HG02973 (cell line): ENCODE results near the gene PTPRN2.

Experiments used
- ATAC-seq: cut with Tn5 transposase; IDR thresholded peaks from one replicate; pipeline ENCODE4 v1.9.1; 2021; ENCODE audit warnings: moderate library complexity; ENCODE audit not compliant: unreplicated experiment

Gene PTPRN2

DNA sequence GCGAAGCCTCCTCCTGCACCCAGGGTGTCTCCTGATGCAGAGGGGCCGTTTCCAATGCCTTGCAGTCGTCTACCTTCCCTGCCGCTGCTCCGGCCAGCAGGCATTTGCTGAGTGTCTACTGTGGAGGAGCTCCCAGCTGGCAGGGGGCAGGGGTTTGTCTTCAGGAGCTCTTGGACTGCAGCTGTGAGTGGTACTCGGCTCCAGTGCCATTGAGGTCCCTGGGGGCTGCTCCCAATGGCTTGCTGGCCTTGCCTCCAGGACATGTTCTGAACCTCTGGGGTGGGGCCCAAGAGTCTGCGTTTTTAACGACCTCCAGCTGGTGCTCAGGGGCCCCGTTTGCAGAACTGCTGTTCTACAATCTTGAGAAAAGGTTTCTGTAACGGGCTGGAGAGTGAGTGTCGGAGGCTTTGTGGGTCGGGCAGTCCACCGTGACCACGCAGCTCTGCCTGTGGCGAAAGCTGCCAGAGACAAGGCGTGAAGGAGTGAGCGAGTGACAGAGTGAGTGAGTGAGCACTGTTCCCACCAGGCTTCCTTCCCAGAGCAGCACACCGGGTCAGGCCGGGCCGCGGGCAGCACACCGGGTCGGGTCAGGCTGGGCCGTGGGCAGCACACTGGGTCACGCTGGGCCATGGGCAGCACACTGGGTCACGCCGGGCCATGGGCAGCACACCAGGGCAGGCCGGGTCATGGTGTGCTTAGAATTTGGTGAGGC lies 520.2 kb downstream of the PTPRN2 start:
- ATAC-seq = no peak

DNA sequence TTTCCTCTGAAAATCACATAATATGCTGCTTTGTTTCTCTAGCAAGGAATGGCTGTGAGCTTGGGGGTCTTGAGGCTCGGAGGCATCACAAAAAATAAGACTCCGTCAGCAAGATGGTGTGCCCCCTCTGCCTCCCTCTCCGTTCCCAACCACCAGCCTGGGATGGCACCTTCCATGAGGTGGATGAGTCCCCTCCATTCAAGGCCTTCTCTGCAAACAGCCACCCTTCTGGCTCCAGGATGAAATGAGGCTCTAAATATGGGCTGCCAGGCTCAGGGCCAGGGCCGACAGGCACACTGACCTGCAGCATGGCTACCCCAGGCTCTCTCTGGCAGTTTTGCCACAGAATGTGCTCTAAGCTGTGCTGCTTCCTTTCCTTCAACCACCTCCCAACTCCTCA lies 521.5 kb downstream of the PTPRN2 start:
- ATAC-seq = no peak

DNA sequence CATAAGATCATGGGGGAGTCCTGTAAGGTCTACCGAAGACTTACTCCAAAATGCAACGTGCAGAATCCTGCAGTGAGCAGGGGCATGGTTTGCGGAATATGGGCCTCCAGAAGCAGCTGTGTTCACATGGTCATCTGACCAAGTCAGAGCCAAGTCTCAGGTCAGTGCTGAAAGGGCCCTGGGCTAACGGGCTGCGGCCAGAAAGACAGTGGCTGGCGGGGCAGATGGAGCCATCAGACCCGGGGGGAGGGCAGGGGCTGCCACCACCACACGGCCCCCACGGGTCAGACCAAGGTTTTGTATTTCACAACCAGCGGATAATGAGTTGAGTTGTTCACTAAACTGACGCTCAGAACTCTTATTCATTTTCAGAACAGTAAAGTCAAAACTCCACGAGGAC lies 522.3 kb downstream of the PTPRN2 start:
- no peak for ATAC-seq

DNA sequence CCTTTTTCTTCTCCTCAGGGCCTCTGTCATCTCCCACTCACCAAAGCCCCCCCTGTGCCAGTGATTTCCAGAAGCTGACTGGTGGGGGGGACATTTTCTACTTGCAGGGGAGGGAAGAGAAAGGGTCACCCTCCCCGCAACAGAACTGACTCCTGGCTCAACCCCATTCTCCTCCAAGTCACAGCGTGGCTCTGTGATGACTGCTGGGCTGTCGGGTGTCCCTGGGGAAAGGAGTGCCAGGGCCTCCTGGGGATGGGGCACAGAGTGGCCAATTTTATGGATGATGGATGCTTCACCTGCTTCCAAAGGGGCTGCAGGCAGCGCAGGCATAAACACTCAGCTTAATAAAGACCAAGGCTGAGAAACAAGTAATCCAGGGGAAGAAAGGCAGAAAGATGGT lies 523.0 kb downstream of the PTPRN2 start:
- no peak for ATAC-seq

DNA sequence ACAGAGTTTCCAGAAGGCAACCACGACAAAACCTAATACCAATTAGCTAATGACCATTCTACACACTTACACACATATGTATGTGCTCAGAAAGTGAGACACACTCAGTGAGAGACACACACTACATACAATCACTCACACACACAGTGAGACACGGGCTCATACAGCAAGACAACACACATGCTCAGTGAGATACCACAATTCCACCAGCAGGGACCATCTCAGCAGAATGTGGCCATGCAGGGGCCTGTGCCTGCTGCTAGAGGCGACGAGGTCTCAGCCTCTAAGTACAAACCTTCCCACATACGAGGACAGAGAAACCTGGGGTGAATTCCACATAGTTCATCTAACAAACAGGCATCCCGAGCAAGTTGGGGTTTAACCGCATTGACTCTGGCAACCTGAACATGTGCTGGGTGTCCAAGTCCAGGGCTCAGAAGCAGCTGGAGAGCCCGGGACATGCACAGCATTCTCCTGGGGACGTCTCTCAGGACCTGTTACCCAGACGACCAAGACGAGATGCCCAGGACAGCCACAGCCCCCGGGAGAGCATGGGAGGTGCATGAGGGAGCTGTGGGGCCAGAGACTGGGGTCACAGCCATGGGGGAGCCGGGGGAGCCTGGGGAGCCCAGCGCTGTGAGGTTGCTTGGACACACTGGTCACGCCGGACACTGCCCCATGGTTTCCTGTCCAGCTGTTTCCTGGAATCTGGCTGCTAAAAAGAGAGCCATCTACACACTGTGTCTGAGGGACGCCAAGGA lies 523.6 kb downstream of the PTPRN2 start:
- no peak for ATAC-seq

DNA sequence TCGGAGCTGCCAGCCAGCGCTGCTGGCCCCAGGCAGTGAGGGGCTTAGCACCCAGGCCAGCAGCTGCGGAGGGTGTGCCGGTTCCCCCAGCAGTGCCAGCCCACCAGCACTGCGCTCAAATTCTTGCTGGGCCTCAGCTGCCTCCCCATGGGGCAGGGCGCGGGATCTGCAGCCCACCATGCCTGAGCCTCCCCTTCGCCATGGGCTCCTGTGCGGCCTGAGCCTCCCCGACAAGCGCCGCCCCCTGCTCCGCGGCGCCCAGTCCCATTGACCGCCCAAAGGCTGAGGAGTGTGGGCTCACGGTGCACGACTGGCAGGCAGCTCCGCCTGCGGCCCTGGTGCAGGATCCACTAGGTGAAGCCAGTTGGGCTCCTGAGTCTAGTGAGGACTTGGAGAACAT lies 525.0 kb downstream of the PTPRN2 start:
- no peak for ATAC-seq

DNA sequence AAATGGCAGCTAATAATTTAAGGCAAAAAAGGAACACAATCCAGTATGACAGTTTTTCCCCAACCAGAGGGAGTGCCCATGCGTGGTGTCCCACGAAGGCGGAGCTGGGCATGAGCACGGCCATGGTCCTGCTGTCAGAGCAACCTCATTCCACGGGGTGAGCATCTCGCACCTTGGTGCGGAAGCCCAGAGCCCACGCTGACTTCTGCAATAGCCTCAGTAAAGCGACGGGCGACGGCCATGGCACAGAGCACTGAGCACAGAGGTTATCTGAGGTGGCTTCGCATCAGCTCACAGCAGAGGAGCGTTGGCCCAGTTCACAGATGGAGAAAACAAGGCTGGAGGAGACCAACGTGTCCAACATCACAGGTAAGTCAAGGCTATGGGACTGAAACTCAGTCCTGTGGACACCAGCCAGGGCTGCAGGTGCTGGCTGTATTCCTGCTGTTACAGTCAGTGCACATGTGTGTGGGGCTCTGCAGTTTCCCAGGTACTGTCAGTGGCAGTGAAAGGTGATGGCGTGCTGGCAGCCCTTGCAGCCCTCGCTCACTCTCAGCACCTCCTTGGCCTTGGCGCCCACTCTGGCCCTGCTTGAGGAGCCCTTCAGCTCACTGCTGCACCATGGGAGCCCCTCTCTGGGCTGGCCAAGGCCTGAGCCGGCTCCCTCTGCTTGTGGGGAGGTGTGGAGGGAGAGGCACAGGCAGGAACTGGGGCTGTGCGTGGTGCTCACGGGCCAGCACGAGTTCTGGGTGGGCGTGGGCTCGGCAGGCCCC lies 525.6 kb downstream of the PTPRN2 start:
- ATAC-seq = no peak

DNA sequence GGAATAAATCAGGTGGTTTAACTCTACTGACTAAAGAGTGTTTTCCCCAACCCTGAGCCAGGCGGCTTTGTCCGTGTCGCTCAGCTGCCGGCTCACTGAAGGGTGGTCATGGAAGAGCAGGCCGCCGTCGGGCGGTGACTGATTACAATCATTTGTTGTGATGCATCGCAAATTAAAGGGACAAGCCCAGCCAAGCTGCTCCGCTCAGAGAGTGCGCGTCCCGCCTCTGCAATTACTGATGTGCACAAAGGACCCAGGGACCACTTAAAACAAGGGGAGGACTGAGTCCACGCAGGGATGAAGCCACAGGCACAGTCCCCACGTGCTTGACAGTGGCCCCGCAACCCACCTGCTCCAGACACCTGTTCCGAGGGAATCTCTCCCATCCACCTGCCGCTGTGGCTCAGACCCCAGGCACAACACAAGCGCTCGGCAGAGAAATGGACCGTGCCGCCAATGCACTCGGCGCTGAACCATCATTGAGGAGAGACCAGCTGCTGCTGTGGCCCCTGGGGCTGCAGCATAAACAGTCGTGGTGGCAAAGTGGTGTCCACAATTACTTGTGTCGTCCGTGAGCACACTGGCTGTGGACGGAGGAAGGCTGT lies 526.5 kb downstream of the PTPRN2 start:
- no peak for ATAC-seq

DNA sequence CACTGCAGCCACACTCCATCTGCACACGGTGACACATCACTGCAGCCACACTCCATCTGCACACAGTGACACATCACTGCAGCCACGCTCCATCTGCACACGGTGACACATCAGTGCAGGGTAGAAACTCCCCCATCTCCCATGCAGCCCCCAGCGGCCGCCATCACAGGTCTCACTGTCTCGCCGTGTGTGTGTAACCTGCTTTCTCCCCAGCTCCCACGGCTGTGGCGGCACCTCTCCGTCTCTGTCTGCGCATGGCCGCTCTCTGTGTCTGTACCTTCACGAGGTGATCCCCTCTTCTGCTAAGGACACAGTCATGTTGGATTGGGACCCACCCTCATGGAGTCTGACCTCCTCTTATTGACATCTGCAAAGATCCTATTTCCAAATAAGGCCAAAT lies 527.4 kb downstream of the PTPRN2 start:
- ATAC-seq = no peak

DNA sequence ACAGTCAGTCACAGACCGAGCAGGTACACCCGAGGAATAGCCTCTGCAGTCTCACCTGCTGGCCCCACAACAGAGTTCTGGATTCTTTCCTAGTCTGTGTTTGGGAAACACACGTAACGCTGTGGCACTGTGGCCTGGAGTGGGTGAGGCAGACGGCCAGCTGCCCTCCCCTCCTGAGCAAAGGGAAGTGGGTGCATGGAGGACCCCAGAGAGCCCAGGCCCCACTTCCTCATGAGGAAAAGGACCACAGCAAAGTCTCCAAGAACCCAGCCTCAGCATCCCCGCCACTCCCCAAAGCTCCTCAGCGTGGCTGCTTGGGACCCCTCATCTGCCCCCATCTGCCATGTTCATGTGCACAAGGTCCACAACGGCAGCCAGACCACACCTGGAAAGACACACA lies 530.2 kb downstream of the PTPRN2 start:
- ATAC-seq = no peak

DNA sequence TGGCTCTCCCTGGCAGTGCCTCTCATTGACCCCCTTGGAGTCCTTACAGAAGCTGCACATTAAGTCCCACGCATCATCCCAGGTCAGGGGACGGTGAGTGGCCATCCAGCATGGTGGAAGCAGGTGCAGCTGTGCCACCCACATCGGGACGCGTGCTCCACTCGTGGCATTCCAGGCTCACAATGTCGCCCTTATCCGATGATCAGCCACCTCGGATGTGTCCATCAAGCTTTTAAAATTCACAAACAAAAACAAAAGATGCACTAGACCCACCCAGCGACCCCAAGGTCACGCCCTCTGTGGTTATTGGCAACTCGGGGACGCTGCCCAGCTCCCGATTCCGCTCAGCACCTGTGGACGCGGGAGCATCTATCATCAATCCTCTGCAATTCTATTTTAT lies 530.9 kb downstream of the PTPRN2 start:
- no peak for ATAC-seq

DNA sequence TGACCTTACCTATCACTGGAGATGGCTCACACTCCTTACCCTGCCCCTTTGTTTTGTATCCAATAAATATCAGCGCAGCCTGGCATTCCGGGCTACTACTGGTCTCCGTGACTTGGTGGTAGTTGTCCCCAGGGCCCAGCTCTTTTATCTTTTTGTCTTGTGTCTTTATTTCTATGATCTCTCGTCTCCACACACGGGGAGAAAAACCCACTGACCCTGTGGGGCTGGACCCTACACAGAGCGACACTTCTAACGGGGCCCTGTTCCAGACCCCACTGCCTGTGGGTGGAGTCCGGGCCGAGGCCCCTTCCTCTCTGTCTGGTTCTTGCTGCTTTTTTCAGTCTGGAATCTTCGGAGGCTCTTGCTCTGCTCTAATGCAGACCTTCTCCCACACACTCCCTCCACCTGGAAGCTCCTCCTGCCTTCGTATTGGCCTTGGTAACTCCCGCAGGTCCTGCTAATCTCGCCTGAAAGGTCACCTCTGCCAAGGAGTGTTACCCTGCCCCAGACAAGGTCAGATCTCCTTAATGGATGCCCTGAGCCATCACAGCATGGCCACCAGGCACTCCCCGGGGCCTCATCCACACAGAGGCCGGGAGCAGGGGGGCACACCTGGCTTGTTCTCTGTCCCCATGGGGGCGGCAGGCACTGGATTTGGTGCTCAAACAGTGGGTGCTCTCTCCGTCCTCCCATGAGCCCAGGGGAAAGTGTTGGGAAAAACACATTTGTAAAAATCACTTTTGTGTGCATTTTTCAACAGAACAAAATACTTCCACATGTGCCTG lies 531.7 kb downstream of the PTPRN2 start:
- no peak for ATAC-seq

DNA sequence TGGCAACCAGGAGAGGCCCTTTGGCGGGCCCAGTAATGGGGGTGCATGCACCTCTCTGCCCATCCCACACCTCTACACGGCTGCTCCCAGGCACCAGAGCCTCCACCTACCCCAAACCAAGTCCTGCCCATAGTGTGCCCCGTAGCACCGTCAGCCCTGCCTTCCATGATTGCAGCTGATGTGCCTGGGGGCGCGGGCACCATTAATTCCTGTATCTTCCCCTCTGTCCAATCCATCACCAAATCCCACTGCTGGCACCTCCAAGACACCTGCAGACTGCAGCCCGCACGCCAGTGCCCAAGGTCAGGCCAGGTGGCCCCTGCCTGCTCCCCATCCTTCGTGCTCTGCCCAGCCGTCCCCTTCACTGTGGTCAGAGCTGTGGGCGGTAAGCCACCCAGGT lies 533.0 kb downstream of the PTPRN2 start:
- ATAC-seq = no peak

DNA sequence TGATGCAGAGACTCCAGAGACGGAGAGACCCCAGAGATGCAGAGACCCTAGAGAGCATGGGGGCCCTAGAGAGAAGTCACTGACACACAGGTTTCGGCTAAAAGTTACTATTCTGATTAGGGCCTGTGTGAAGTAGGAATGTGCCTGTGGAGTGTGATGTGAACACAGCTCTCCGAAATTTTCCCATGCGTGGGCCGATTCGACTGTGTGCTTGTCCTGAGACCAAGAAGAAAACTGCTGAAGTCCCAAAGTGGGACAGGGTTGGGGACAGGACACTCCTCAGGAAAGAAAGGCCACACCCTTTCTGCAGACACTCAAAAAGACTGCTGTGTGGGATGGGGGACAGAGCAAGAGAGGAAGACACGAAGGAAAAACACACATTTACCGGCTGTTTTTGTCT lies 533.5 kb downstream of the PTPRN2 start:
- ATAC-seq = no peak

DNA sequence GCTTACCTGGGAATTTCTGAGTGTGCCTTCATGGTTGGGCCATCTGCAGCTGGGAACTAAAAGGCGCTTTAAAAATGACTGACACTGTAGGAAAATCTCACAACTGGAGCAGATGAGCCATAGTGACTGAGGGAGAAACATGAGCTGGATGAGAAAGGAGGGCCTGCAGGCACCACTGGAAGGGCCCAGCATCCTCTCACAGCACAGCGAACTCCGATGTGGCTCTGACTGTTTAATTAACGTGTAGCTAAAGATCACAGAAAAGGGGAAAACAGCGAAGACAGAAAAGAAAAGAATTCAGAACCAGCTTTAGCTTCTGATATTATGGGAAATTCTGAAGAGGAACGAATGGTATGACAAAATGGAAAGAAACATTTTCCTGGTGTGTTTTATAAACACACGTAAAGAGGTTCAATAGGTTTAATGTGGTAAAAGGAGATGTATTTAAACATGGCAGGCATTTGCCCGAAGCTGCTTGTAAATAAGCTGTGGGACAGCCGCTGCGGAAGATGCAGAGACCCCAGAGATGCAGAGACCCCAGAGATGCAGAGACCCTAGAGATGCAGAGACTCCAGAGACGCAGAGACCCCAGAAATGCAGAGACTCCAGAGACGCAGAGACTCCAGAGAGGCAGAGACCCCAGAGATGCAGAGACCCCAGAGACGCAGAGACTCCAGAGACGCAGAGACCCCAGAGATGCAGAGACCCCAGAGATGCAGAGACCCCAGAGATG lies 534.3 kb downstream of the PTPRN2 start:
- ATAC-seq = no peak

DNA sequence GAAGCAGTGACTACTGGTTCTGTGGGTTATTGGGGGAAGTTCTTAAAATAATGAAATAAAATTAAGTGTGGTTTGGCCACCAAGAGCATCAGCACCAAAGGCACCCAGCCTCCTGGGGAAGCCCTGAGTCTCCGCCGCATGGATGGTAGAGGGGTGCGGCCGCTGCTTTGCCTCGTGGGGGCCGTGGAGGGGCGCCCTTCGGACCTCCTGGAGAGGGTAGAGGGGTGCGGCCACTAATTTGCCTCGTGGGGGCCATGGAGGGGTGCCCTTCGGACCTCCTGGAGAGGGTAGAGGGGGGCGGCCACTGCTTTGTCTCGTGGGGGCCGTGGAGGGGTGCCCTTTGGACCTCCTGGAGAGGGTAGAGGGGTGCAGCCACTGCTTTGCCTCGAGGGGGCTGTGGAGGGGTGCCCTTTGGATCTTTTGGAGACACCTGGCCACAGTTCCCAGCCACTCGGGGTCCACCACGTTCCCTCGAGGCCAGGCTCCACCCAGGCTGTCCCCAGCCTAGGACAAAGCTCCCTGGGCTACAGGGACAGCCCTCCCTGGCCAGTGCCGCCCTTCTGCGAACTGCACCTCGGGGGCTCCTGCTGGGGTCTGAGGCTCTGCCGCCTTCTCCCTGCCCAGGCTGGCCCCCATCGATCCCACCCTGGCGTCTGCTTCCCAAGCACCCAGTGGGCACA lies 535.1 kb downstream of the PTPRN2 start:
- ATAC-seq = no peak

DNA sequence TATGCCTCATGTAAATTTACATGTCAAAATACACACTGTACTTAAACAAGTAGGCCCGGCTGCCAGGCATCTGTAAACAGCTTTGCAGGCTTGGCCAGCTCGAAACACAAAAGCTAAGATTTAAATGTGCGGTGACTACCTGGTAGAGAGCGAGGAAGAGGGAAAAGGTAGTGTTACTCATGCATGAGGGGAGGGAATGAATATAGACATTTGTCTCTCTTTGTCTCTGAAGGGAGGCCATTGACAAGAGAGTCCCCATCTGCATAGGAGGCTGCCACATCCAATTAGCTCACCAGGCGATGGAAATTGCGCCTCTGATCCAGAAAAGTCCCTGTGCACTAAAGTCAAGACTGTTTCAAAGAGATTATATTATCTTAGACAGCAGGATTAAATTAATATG lies 535.8 kb downstream of the PTPRN2 start:
- no peak for ATAC-seq

DNA sequence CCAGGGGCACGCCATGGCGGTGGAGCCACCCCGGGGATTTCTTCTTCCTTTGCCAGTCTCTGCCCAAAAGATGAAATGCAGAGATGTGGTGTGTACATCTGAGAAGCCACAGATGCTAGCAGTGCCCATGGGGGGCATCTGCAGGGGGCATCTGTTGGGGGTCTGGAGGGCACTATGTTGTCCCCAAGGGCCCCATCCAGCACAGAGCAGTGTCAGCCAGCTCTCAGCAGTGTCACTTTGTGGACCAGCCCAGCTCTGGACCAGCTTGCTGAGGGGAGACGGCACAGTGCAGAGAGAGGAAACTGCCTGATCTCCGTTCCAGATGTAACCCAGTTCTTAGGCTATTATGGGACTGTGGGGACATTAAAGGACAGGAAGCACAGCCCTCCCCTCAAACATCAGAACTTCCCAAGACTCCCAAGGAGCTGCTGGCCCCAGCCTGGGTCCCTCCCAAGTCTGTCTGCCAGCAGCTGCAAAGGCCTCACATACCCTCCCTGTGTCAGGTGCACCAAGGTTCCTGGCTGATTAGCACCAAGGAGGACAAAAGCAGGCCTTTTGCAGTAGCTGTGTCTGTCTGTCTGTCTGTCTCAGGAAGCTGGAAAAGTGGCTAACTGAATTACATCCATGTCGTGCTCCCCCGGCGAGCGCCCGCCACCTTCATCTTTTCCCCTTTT lies 536.5 kb downstream of the PTPRN2 start:
- ATAC-seq = no peak

DNA sequence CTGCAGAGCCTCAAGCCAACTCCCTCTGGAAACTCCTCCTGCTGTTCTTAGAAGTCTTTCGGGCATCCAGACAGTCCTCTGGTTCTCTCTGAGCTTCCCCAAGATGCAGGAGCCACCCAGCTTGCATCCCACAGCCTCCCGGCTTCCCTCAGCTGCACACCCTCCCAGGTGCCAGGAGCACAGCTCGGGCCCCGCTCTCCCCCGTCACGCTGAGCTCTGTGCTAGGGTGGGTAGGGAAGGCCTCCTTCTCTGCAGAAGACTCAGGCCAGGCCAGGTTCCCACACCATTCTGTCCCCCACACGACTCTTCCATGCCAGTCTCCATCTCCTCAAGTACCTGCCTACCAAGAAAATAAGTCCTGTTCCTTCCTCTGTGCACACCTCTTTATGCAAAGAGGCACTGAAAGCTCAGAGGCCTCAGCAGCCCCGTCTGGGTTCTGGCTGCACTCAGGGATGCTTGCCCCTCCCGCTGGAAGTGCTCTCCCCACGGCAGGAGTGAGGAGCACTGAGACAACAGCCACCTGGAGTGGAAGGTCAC lies 537.1 kb downstream of the PTPRN2 start:
- no peak for ATAC-seq
